CD4-positive, alpha-beta memory T cell (primary cell): Measurements from ENCODE around the gene MACROD2. TPM values are rescaled to one million over a fixed set of nuclear protein-coding genes. Genes with fewer than 3 reads are reported as not detected.

Source experiments
- CTCF ChIA-PET: fragments of 350-600 bp; sonication (Branson Sonifier 250); formaldehyde crosslinking; loops from one replicate; lab custom pipeline; 2021; ENCODE audit warnings: inconsistent platforms; ENCODE audit not compliant: partially characterized antibody; lab: Charles Lee
- POLR2A ChIA-PET: fragments of 350-600 bp; sonication (Branson Sonifier 250); formaldehyde crosslinking; loops from one replicate; lab custom pipeline; 2021; ENCODE audit not compliant: partially characterized antibody; lab: Charles Lee
- DNase-seq, 5 donors: peaks; one replicate each; pipeline versions ENCODE4 v3.0.0 to v3.0.0-alpha.2; 2020 to 2022; ENCODE audit warnings: mixed read lengths in 1 of 5
- H3K27ac ChIP-seq: one replicate; pipeline ENCODE4 v1.7.0; 2013; ENCODE audit warnings: low read depth, low read length
- H3K27me3 ChIP-seq: 2 replicates; pipeline ENCODE4 v1.7.0; 2013; ENCODE audit warnings: mild to moderate bottlenecking, low read length, moderate library complexity; ENCODE audit not compliant: insufficient read depth
- H3K36me3 ChIP-seq: 2 replicates; pipeline ENCODE4 v1.7.0; 2013; ENCODE audit warnings: mild to moderate bottlenecking, low read length, moderate library complexity; ENCODE audit not compliant: insufficient read depth
- H3K4me1 ChIP-seq: 2 replicates; pipeline ENCODE4 v1.7.0; 2013; ENCODE audit warnings: mild to moderate bottlenecking, low read length, moderate library complexity; ENCODE audit not compliant: insufficient read depth
- H3K4me3 ChIP-seq, 2 donors: one replicate each; pipeline ENCODE4 v1.7.0; 2013; ENCODE audit warnings: low read length in 2 of 2, mild to moderate bottlenecking in 1 of 2
- H3K9me3 ChIP-seq, 2 donors: one replicate each; pipeline ENCODE4 v1.7.0; 2013; ENCODE audit warnings: low read length in 2 of 2, control low read depth in 1 of 2; ENCODE audit not compliant: control insufficient read depth in 1 of 2
- H3K27ac Mint-ChIP-seq, 7 donors: one replicate each; pipeline ENCODE4 v1.8.0; 2020 to 2021; ENCODE audit warnings: mixed read lengths in 7 of 7, mild to moderate bottlenecking in 6 of 7, inconsistent platforms in 3 of 7, moderate library complexity in 3 of 7
- H3K27me3 Mint-ChIP-seq, 2 donors: one replicate each; pipeline ENCODE4 v1.8.0; 2020 to 2021; ENCODE audit warnings: mixed read lengths in 2 of 2
- H3K36me3 Mint-ChIP-seq, 2 donors: one replicate each; pipeline ENCODE4 v1.8.0; 2020 to 2021; ENCODE audit warnings: mixed read lengths in 2 of 2, inconsistent platforms in 1 of 2, mild to moderate bottlenecking in 1 of 2
- H3K4me1 Mint-ChIP-seq, 4 donors: one replicate each; pipeline ENCODE4 v1.8.0; 2020 to 2021; ENCODE audit warnings: mixed read lengths in 4 of 4, mild to moderate bottlenecking in 1 of 4
- H3K4me3 Mint-ChIP-seq, 8 donors: one replicate each; pipeline ENCODE4 v1.8.0; 2020 to 2021; ENCODE audit warnings: mixed read lengths in 8 of 8, mild to moderate bottlenecking in 7 of 8, moderate library complexity in 6 of 8, inconsistent platforms in 3 of 8
- H3K9me3 Mint-ChIP-seq, 8 donors: one replicate each; pipeline ENCODE4 v1.8.0; 2020 to 2021; ENCODE audit warnings: mixed read lengths in 8 of 8, mild to moderate bottlenecking in 5 of 8, inconsistent platforms in 3 of 8, moderate library complexity in 1 of 8
- intact Hi-C: fragments of 100-400 bp; cut with micrococcal nuclease; formaldehyde crosslinking; loops from one replicate; pipeline ENCODE4 v1.15.1; 2023
- polyA plus RNA-seq, 2 donors: library from polyadenylated mRNA; unstranded; fragments of 300-500 nt; fragmentation: Illumina TruSeq; gene quantifications; one replicate each; pipeline ENCODE4 v1.2.3, GENCODE V29; 2021
- total RNA-seq, 2 experiments: library from RNA; stranded (reverse); gene quantifications; one replicate each; pipeline ENCODE4 v1.2.3, GENCODE V29; 2021

The MACROD2 gene
- total and polyA plus RNA-seq, 4 experiments from 2014 or later = not detected

DNA sequence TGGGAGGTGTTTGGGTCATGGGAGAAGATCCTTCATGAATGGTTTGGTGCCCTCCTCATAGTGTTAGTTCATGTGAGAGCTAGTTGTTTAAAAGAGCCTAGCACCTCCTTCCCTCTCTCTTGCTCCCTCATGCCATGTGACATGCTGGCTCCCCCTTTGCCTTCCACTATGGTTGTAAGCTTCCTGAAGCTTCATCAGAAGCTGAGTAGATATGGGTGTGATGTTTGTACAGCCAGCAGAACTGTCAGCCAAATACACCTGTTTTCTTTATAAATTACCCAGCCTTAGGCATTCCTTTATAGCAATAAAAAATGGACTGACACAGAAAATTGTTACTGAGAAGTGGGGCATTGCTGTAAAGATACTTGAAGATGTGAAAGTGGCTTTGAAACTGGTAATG lies 1073.2 kb downstream of the MACROD2 start:
- H3K36me3 Mint-ChIP-seq = no peaks in the 10 kb centered on the region
- POLR2A ChIA-PET = no interaction called here
- intact Hi-C loops = no loop called here

GRCh38 chr20:15069355-15069754 lies 1074.0 kb downstream of the MACROD2 start:
- no peaks in the 10 kb centered on the region for H3K4me1 ChIP-seq
- no peak overlapping the region for H3K4me3 ChIP-seq
- peaks cover 0 to 26% (median 12%) of the 10 kb centered on the region in 8 donors for H3K9me3 Mint-ChIP-seq
- H3K9me3 ChIP-seq = no peaks in the 10 kb centered on the region
- intact Hi-C loops = no loop called here
- POLR2A ChIA-PET = no interaction called here
- H3K27ac Mint-ChIP-seq = no peak overlapping the region
- no peaks in the 10 kb centered on the region for H3K36me3 Mint-ChIP-seq
- H3K36me3 ChIP-seq = no peaks in the 10 kb centered on the region
- no peak for DNase-seq
- no peaks in the 10 kb centered on the region for H3K27me3 ChIP-seq
- CTCF ChIA-PET = no interaction called here
- H3K4me1 Mint-ChIP-seq = no peaks in the 10 kb centered on the region
- no peak overlapping the region for H3K27ac ChIP-seq
- H3K4me3 Mint-ChIP-seq = no peak overlapping the region
- H3K27me3 Mint-ChIP-seq = no peaks in the 10 kb centered on the region

More for the DNA sequence above, 1073.2 kb downstream of the MACROD2 start:
- no peak overlapping the region for H3K27ac ChIP-seq
- Mint-ChIP-seq H3K9me3 (peaks cover 0 to 30% (median 12%) of the 10 kb centered on the region in 8 donors), H3K4me1 (no peaks in the 10 kb centered on the region), H3K27ac (no peak overlapping the region), H3K27me3 (no peaks in the 10 kb centered on the region), H3K4me3 (no peak overlapping the region)
- no peaks in the 10 kb centered on the region for H3K36me3 ChIP-seq
- CTCF ChIA-PET = no interaction called here
- H3K4me3 ChIP-seq = no peak overlapping the region
- no peaks in the 10 kb centered on the region for H3K27me3 ChIP-seq
- no peaks in the 10 kb centered on the region for H3K9me3 ChIP-seq
- H3K4me1 ChIP-seq = no peaks in the 10 kb centered on the region
- no peak for DNase-seq

DNA sequence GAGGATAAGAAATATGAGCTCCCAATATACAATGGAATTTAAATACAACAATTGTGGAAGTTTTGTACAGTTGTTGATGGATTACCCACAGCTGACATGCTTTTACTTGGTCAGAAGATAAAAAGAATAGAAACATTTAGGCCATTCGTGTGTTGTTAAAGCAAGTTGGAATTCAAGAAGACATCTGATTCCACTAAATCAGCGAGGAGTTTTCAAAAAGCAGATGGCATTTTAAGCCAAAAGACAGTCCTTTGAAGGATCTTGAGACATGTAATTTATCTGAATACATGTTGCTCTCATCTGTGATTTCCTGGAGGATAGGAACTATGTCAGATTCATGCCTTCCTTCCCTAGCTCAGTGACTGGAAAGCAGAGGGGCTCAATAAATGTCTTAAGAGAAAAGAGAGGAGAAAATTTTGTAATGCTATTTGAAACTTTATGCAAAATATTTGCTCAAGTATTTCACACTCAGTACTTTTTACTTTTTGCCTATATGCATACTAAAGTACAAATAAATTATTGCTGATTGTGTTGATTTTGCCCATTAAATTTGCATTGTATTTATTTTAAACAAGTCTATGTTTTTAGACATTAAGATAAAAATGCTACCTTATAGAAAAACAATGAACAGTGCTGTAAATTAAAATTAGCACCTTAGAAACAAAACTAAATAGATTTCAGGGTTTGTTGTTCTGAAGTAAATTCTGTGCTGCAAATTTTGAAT lies 1075.9 kb downstream of the MACROD2 start:
- Histone ChIP-seq H3K36me3 (no peaks in the 10 kb centered on the region), H3K27ac (no peak overlapping the region), H3K9me3 (no peaks in the 10 kb centered on the region), H3K4me1 (no peaks in the 10 kb centered on the region), H3K4me3 (no peak overlapping the region), H3K27me3 (no peaks in the 10 kb centered on the region)
- H3K9me3 Mint-ChIP-seq = peaks cover 2 to 29% (median 10%) of the 10 kb centered on the region in 8 donors
- ChIA-PET POLR2A (no interaction called here), CTCF (no interaction called here)
- intact Hi-C loops = no loop called here
- no peak for DNase-seq
- no peaks in the 10 kb centered on the region for H3K36me3 Mint-ChIP-seq
- H3K4me3 Mint-ChIP-seq = no peak overlapping the region
- H3K27me3 Mint-ChIP-seq = no peaks in the 10 kb centered on the region
- no peaks in the 10 kb centered on the region for H3K4me1 Mint-ChIP-seq
- no peak overlapping the region for H3K27ac Mint-ChIP-seq

DNA sequence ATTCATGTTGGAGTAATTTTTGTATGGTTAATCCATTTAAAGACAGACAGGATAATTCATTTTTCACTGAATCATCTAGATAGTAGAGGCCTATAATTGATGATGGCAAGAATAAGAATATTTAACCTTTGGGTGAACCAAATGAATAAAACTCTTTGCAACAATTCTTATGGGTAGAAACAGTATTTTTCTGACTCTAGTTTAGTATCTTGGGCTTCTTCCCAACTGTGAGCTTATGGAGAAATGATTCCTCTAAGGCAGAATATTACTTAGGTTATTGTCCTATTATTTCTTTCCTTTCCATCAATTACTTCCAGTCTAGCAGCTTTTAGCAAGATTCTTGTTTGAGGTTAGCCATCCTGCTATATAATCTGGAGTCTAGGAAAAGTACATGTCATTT lies 1077.0 kb downstream of the MACROD2 start:
- Histone ChIP-seq H3K27ac (no peak overlapping the region), H3K9me3 (no peaks in the 10 kb centered on the region), H3K36me3 (no peaks in the 10 kb centered on the region), H3K27me3 (no peaks in the 10 kb centered on the region), H3K4me1 (no peaks in the 10 kb centered on the region), H3K4me3 (no peak overlapping the region)
- no peak for DNase-seq
- Mint-ChIP-seq H3K9me3 (peaks cover 2 to 29% (median 9%) of the 10 kb centered on the region in 8 donors), H3K4me3 (no peak overlapping the region), H3K4me1 (no peaks in the 10 kb centered on the region), H3K27me3 (no peaks in the 10 kb centered on the region), H3K36me3 (no peaks in the 10 kb centered on the region), H3K27ac (no peak overlapping the region)
- ChIA-PET CTCF (no interaction called here), POLR2A (no interaction called here)
- intact Hi-C loops = no loop called here

- Histone ChIP-seq H3K4me1 (no peaks in the 10 kb centered on the region), H3K27me3 (no peaks in the 10 kb centered on the region), H3K27ac (no peak overlapping the region), H3K9me3 (no peaks in the 10 kb centered on the region), H3K36me3 (no peaks in the 10 kb centered on the region), H3K4me3 (no peak overlapping the region)
- Mint-ChIP-seq H3K4me3 (no peak overlapping the region), H3K4me1 (no peaks in the 10 kb centered on the region), H3K27me3 (no peaks in the 10 kb centered on the region), H3K36me3 (no peaks in the 10 kb centered on the region), H3K27ac (no peak overlapping the region), H3K9me3 (peaks cover 0 to 12% (median 4%) of the 10 kb centered on the region in 8 donors)
- ChIA-PET POLR2A (no interaction called here), CTCF (no interaction called here)
- DNase-seq = no peak
- intact Hi-C loops = no loop called here
Measured at GRCh38 chr20:15075586-15075985, 1080.3 kb downstream of the MACROD2 start.

DNA sequence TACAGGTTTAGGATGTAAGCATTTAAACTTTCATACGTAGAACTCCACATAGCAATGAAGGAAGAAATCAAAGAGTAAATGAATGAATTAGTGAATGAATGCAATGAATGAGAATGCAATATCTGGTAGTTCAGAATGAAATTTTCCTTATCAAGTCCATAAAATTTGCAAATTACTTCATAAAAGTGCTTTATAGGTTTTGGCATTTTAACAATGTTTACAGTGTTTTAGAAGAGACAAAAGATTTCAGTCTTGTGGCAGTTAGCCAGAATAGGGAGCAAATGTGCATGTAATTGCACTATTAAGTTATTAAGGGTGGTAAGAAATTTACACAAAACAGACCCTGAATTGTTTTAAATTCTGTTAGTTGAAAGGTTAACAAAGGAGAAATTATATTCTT lies 1081.5 kb downstream of the MACROD2 start:
- ChIA-PET POLR2A (no interaction called here), CTCF (no interaction called here)
- Histone ChIP-seq H3K4me1 (no peaks in the 10 kb centered on the region), H3K4me3 (no peak overlapping the region), H3K27me3 (no peaks in the 10 kb centered on the region), H3K9me3 (no peaks in the 10 kb centered on the region), H3K27ac (no peak overlapping the region), H3K36me3 (no peaks in the 10 kb centered on the region)
- H3K9me3 Mint-ChIP-seq = peaks cover 0 to 10% (median 4%) of the 10 kb centered on the region in 8 donors
- no peaks in the 10 kb centered on the region for H3K36me3 Mint-ChIP-seq
- H3K27ac Mint-ChIP-seq = no peak overlapping the region
- no peak for DNase-seq
- H3K27me3 Mint-ChIP-seq = no peaks in the 10 kb centered on the region
- H3K4me3 Mint-ChIP-seq = no peak overlapping the region
- no peaks in the 10 kb centered on the region for H3K4me1 Mint-ChIP-seq
- intact Hi-C loops = no loop called here

DNA sequence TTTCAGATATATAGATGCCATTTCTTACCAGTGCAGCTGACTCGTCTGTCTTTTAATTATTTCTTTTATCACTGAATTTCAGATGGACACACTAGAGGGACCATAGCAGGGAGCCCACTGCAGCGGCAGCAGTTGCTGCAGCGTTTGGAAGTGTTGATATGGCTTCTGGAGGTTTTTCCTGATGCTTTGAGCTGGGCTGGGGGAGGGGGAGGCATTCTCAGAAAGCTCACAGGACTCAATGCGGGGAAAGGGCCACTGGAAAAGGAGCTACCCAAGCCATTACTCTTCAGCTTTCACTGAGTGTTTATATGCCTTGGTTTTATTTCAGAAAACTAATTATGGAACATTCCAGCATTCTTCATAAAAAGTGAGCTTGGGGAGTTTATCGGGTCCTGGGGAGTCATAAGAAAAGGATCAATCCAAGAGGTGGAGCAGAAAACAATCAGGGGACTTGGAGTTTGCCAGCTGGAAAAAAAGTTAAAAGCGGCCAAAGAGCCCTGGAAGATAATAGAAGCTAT lies 1082.5 kb downstream of the MACROD2 start:
- Histone ChIP-seq H3K9me3 (no peaks in the 10 kb centered on the region), H3K36me3 (no peaks in the 10 kb centered on the region), H3K27me3 (no peaks in the 10 kb centered on the region), H3K4me1 (no peaks in the 10 kb centered on the region), H3K27ac (no peak overlapping the region), H3K4me3 (no peak overlapping the region)
- peaks cover 0 to 10% (median 3%) of the 10 kb centered on the region in 8 donors for H3K9me3 Mint-ChIP-seq
- H3K27ac Mint-ChIP-seq = no peak overlapping the region
- intact Hi-C loops = no loop called here
- no peak for DNase-seq
- H3K27me3 Mint-ChIP-seq = no peaks in the 10 kb centered on the region
- POLR2A ChIA-PET = no interaction called here
- no peaks in the 10 kb centered on the region for H3K4me1 Mint-ChIP-seq
- no peaks in the 10 kb centered on the region for H3K36me3 Mint-ChIP-seq
- no peak overlapping the region for H3K4me3 Mint-ChIP-seq
- CTCF ChIA-PET = no interaction called here
